Mucosa of rectum (tissue), 2 donors: Measurements from ENCODE around the gene FSTL5.
"Not testable (repeated sequence)": the region's sequence is repeated elsewhere in the genome, so short reads cannot be mapped to it uniquely, and the experiment has no call there.

ENCODE experiments used
- H3K27ac ChIP-seq, 2 donors: one replicate each; pipeline ENCODE4 v1.7.0; 2013; ENCODE audit warnings: inconsistent platforms in 2 of 2, low read depth in 2 of 2, low read length in 2 of 2
- H3K27me3 ChIP-seq, 2 donors: one replicate each; pipeline ENCODE4 v1.7.0; 2013; ENCODE audit warnings: low read length in 2 of 2; ENCODE audit not compliant: control insufficient read depth in 2 of 2, insufficient read depth in 2 of 2
- H3K36me3 ChIP-seq, 2 donors: one replicate each; pipeline ENCODE4 v1.7.0; 2013; ENCODE audit warnings: low read length in 2 of 2; ENCODE audit not compliant: control insufficient read depth in 2 of 2, insufficient read depth in 2 of 2
- H3K4me1 ChIP-seq, 2 donors: one replicate each; pipeline ENCODE4 v1.7.0; 2013; ENCODE audit warnings: low read length in 2 of 2, mild to moderate bottlenecking in 1 of 2; ENCODE audit not compliant: control insufficient read depth in 2 of 2, insufficient read depth in 2 of 2
- H3K4me3 ChIP-seq, 2 donors: one replicate each; pipeline ENCODE4 v1.7.0; 2013; ENCODE audit warnings: low read length in 2 of 2
- H3K9ac ChIP-seq, 2 donors: one replicate each; pipeline ENCODE4 v1.7.0; 2013; ENCODE audit warnings: low read length in 2 of 2, low read depth in 1 of 2, mild to moderate bottlenecking in 1 of 2
- H3K9me3 ChIP-seq, 2 donors: one replicate each; pipeline ENCODE4 v1.7.0; 2013; ENCODE audit warnings: low read length in 2 of 2; ENCODE audit not compliant: control insufficient read depth in 2 of 2
- donor health status: healthy.
- donor health status: Normal muscosa, but diverticular disease.

Gene FSTL5

DNA sequence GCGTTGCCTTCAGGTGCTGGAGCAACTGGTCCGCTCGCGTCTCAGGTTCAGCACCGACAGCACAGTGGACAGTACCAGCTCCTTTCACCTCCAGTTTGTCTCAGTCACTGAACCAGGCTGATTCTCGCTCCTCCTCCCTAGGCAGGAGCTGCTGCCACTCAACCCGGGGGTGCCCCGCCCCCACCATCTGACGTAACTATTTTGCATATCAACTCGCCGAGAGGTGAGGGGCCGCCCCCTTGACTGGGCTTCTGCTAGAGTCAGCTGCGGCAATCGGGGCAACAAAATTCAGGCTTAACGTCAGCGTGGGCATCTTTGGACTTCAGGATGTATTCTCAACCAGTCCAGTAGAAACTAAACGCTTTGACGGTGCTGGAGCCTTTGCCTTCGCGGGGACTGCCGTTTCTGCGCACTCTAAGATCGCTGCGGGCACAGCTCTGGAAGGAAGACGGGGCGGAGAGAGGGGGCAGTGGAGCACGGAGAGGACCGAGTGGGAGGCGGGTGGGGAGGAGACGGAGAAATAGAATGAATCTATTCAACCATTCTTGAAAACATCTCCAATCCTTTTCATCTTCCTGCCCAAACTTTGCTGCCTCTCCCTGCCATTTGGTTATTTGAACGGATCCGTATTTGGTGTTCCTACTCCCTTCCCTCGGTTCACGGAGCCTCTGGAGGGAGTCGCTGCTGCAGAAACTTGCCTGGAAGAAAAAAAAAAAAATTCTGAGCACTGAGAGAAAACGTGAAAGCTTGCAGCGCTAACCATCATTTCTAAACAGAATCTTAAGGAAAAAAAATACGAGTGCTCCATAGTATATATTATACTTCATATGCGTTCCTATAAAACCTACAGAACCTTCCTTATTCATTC lies at the start of gene FSTL5:
Gene FSTL5 (minus strand): TSS at position 109 of the 868 bp plus-strand sequence. CDS start 52,604 bp downstream, outside the sequence.
- peaks cover 0 to 8% of the 10 kb centered on the region in 2 donors for H3K27me3 ChIP-seq
- peak within 1 kb of the TSS; percentile 56 to 61 for H3K4me3 ChIP-seq
- H3K36me3 ChIP-seq: no peaks in the 10 kb centered on the region
- H3K9ac ChIP-seq: no peak within 1 kb of the TSS
- H3K4me1 ChIP-seq: no peaks in the 10 kb centered on the region
- no peak within 1 kb of the TSS for H3K27ac ChIP-seq
- H3K9me3 ChIP-seq: no peaks in the 10 kb centered on the region

GRCh38 chr4:162209706-162210105 lies 45.9 kb upstream of the FSTL5 start:
- Histone ChIP-seq H3K27ac (no peak overlapping the region), H3K4me1 (no peaks in the 10 kb centered on the region), H3K9me3 (no peaks in the 10 kb centered on the region), H3K4me3 (no peak overlapping the region), H3K27me3 (no peaks in the 10 kb centered on the region), H3K9ac (no peak overlapping the region), H3K36me3 (no peaks in the 10 kb centered on the region)

DNA sequence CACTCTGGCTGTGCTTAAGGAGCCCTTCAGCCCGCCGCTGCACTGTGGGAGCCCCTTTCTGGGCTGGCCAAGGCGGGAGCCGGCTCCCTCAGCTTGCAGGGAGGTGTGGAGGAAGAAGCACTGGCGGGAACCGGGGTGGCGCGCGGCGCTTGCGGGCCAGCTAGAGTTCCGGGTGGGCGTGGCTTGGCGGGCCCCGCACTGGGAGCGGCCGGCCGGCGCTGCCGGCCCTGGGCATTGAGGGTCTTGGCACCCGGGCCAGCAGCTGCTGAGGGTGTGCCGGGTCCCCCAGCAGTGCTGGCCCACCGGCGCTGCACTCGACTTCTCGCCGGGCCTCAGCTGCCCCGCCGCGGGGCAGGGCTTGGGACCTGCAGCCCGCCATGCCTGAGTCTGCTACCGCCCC lies 39.7 kb upstream of the FSTL5 start:
- H3K9me3 ChIP-seq, H3K36me3 ChIP-seq, H3K27ac ChIP-seq, H3K27me3 ChIP-seq, H3K4me3 ChIP-seq, H3K4me1 ChIP-seq, H3K9ac ChIP-seq: not testable (repeated sequence)

GRCh38 chr4:162201673-162202072 lies 37.9 kb upstream of the FSTL5 start:
- H3K4me1 ChIP-seq: no peaks in the 10 kb centered on the region
- no peak overlapping the region for H3K4me3 ChIP-seq
- H3K9me3 ChIP-seq: no peaks in the 10 kb centered on the region
- H3K9ac ChIP-seq: no peak overlapping the region
- no peaks in the 10 kb centered on the region for H3K27me3 ChIP-seq
- no peak overlapping the region for H3K27ac ChIP-seq
- no peaks in the 10 kb centered on the region for H3K36me3 ChIP-seq

GRCh38 chr4:162170509-162170908 lies 6.7 kb upstream of the FSTL5 start:
- Histone ChIP-seq H3K27ac (no peak overlapping the region), H3K4me1 (no peaks in the 10 kb centered on the region), H3K9ac (no peak overlapping the region), H3K36me3 (no peaks in the 10 kb centered on the region), H3K9me3 (no peaks in the 10 kb centered on the region), H3K4me3 (no peak overlapping the region), H3K27me3 (no peaks in the 10 kb centered on the region)

DNA sequence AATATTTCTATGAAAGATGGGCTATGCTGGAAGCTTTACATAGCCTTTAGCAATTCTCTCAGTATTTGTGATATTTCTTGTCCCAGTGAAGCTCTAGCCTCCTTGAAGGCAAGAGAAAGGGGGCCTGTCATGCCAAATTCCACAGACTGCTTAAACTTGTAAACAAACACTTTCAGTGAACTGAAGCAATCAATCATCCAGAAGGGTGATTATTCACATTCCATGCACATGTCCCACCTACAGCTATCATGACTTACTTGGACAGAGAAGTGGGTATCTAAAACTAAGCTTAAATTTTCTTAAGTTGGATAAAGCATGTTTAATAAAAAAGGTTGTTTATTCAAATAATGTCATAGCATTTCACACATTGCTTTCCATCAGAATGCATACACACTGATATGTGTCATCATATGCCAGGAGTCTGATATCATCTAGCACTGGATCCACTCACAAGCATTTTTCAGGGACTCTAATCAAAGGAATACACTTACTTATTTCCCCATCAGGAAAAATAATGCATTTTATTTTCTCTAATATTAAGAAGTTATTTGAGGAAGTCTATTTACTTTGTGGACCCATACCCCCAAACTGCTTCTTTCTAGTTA lies 1.2 kb upstream of the FSTL5 start:
- no peak overlapping the region for H3K27ac ChIP-seq
- no peak overlapping the region for H3K9ac ChIP-seq
- no peaks in the 10 kb centered on the region for H3K36me3 ChIP-seq
- H3K4me3 ChIP-seq: no peak overlapping the region
- H3K9me3 ChIP-seq: no peaks in the 10 kb centered on the region
- no peaks in the 10 kb centered on the region for H3K4me1 ChIP-seq
- peaks cover 0 to 8% of the 10 kb centered on the region in 2 donors for H3K27me3 ChIP-seq

DNA sequence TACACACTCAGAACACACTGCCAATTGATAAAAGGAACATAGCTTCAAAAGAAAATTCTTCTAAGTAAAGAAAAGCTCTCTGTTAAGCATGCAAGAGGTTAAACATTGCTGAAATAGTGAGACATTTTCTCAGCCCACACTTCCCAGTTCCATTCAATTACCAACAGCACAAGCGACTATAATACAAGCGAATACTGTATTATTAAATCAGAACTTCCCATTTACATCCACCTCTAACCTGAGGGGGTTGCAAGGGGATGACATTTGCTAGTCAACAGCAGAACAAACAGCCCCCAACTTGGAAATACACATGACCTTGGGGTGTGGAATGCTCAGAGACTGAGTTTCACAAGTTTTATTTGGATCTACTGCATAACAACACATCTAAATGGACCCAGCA lies 1.1 kb downstream of the FSTL5 start:
- Histone ChIP-seq H3K27ac (no peak overlapping the region), H3K36me3 (no peaks in the 10 kb centered on the region), H3K4me3 (no peak overlapping the region), H3K27me3 (peaks cover 0 to 8% of the 10 kb centered on the region in 2 donors), H3K4me1 (no peaks in the 10 kb centered on the region), H3K9ac (no peak overlapping the region), H3K9me3 (no peaks in the 10 kb centered on the region)

- Histone ChIP-seq H3K9me3 (no peaks in the 10 kb centered on the region), H3K27ac (no peak overlapping the region), H3K36me3 (no peaks in the 10 kb centered on the region), H3K9ac (no peak overlapping the region), H3K27me3 (no peaks in the 10 kb centered on the region), H3K4me3 (no peak overlapping the region), H3K4me1 (no peaks in the 10 kb centered on the region)
Measured at GRCh38 chr4:162157241-162157640, 6.6 kb downstream of the FSTL5 start.

DNA sequence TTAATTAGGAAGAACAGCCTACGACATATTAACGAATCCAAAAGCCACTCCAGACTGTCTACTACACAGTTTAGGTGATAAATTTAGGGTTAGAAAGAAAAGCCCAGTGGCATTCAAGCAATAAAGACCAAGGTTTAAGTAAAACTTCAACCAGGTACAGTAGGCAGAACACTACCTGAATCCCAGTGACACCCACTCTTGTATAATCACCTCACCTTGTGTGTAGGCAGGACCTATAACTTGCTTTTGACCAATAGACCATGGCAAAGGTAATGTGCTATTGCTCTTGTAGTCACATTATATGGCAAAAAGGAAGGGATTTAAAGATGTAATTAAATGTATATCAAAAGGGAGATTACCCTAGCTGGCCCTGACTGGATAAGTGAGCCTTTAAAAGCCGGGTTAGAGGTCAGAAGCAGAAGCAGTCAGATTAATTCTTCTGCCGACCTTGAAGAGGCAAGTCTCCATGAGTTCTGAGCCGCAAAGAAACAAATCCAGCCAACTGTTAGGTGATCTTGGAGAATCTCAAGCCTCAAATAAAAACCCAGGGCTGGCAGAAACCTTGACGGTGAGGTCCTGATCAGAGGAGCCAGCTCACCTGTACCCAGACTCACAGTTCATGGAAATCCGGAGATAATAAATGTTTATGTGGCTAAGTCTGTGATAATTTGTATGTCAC lies 8.8 kb downstream of the FSTL5 start:
- Histone ChIP-seq H3K27me3 (no peaks in the 10 kb centered on the region), H3K9me3 (no peaks in the 10 kb centered on the region), H3K9ac (no peak overlapping the region), H3K4me3 (no peak overlapping the region), H3K4me1 (no peaks in the 10 kb centered on the region), H3K36me3 (no peaks in the 10 kb centered on the region), H3K27ac (no peak overlapping the region)

DNA sequence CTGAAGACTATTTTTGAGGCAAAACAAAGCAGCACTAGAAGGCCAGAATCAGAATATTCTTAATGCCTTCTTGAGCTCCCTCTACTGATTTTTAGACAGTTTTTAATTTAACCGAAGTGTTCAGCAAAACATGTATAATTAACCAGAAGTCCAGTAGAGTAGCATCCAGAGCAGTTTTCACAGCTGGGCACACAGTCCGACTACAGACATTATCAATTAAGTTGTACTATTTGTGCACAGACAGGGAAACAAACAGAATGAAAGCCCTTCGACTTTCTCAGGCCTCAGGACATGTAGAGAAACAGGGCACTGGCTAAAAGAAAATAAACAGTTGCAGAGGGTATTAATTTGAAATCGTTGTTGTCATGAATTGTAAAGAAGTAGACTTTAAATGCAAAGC lies 11.9 kb downstream of the FSTL5 start:
- no peaks in the 10 kb centered on the region for H3K9me3 ChIP-seq
- H3K36me3 ChIP-seq: no peaks in the 10 kb centered on the region
- no peaks in the 10 kb centered on the region for H3K4me1 ChIP-seq
- H3K9ac ChIP-seq: no peak overlapping the region
- H3K27ac ChIP-seq: no peak overlapping the region
- no peak overlapping the region for H3K4me3 ChIP-seq
- no peaks in the 10 kb centered on the region for H3K27me3 ChIP-seq
